BJ (cell line): Measurements from ENCODE around the gene BLOC1S6. TPM values are rescaled to one million over a fixed set of nuclear protein-coding genes. Genes with fewer than 3 reads are reported as not detected.

ENCODE experiments used
- CTCF ChIA-PET: fragments of 350-600 bp; formaldehyde crosslinking; extraction: SDS; loops from one replicate; lab custom pipeline; 2021; ENCODE audit warnings: antibody characterized with exemption, inconsistent platforms; lab: Yijun Ruan, JAX
- POLR2A ChIA-PET: fragments of 300-600 bp; sonication (Branson Sonifier 250); formaldehyde crosslinking; extraction: SDS; loops from one replicate; lab custom pipeline; 2021; ENCODE audit warnings: antibody characterized with exemption; lab: Charles Lee
- DNase-seq: peaks from one replicate; pipeline ENCODE4 v3.0.0-alpha.2; 2011; ENCODE audit warnings: low read depth
- H3K27me3 ChIP-seq: 2 replicates; pipeline ENCODE4 v1.6.0; 2011; ENCODE audit warnings: low read length; ENCODE audit not compliant: control insufficient read depth, insufficient read depth
- H3K36me3 ChIP-seq: 2 replicates; pipeline ENCODE4 v1.5.1; 2011; ENCODE audit warnings: low read length; ENCODE audit not compliant: control insufficient read depth, insufficient read depth
- H3K4me3 ChIP-seq: 2 replicates; pipeline ENCODE4 v1.5.1; 2011; ENCODE audit warnings: low read depth, mild to moderate bottlenecking, control low read depth, low read length
- polyA plus RNA-seq: library from polyadenylated mRNA; depleted of rRNA; stranded (reverse); fragments of >200 nt; gene quantifications from 2 replicates; pipeline ENCODE4 v1.2.3, GENCODE V29; 2011
- TF ChIP-seq, protein P1 (sequence below): IDR thresholded peaks from 2 replicates; pipeline ENCODE4 v1.5.1; 2011; ENCODE audit warnings: low read depth, mild to moderate bottlenecking, control low read depth, inconsistent platforms, low read length, moderate library complexity; ENCODE audit not compliant: insufficient read depth

The BLOC1S6 gene
- polyA plus RNA-seq, 1 experiment: 12.4 TPM

DNA sequence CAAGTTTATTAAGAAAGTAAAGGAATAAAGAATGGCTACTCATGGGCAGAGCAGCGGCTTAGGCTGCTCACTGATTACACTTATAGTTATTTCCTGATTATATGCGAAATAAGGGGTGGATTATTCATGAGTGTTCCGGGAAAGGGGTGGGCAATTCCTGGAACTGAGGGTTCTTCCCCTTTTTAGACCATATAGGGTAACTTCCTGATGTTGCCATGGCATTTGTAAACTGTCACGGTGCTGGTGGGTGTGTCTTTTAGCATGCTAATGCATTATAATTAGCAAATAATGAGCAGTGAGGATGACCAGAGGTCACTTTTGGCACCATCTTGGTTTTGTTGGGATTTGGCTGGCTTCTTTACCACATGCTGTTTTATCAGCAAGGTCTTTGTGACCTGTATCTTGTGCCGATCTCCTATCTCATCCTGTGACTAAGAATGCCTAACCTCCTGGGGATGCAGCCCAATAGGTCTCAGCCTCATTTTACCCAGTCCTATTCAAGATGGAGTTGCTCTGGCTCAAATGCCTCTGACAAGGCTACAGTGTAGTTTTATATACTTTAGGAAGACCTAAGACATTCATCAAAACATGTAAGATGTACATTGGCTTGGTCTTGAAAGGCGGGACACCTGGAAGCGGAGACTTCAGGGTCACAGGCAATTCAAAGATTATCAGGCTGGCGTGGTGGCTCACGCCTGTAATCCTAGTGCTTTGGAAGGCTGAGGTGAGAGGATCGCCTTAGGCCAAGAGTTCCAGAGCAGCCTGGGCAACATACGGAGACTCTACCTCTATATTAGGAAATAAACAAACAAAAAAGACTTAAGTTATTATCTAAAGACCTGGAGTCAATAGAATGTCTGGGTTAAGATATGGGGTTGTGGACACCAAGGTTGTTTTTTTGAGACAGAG is 3.2 kb upstream of the BLOC1S6 start:
- ChIA-PET POLR2A (no interaction called here), CTCF (no interaction called here)
- Histone ChIP-seq H3K36me3 (no peaks in the 10 kb centered on the region), H3K27me3 (no peaks in the 10 kb centered on the region), H3K4me3 (no peak overlapping the region)
- TF ChIP-seq, protein P1, sequence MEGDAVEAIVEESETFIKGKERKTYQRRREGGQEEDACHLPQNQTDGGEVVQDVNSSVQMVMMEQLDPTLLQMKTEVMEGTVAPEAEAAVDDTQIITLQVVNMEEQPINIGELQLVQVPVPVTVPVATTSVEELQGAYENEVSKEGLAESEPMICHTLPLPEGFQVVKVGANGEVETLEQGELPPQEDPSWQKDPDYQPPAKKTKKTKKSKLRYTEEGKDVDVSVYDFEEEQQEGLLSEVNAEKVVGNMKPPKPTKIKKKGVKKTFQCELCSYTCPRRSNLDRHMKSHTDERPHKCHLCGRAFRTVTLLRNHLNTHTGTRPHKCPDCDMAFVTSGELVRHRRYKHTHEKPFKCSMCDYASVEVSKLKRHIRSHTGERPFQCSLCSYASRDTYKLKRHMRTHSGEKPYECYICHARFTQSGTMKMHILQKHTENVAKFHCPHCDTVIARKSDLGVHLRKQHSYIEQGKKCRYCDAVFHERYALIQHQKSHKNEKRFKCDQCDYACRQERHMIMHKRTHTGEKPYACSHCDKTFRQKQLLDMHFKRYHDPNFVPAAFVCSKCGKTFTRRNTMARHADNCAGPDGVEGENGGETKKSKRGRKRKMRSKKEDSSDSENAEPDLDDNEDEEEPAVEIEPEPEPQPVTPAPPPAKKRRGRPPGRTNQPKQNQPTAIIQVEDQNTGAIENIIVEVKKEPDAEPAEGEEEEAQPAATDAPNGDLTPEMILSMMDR: no peak
- DNase-seq: no peak

DNA sequence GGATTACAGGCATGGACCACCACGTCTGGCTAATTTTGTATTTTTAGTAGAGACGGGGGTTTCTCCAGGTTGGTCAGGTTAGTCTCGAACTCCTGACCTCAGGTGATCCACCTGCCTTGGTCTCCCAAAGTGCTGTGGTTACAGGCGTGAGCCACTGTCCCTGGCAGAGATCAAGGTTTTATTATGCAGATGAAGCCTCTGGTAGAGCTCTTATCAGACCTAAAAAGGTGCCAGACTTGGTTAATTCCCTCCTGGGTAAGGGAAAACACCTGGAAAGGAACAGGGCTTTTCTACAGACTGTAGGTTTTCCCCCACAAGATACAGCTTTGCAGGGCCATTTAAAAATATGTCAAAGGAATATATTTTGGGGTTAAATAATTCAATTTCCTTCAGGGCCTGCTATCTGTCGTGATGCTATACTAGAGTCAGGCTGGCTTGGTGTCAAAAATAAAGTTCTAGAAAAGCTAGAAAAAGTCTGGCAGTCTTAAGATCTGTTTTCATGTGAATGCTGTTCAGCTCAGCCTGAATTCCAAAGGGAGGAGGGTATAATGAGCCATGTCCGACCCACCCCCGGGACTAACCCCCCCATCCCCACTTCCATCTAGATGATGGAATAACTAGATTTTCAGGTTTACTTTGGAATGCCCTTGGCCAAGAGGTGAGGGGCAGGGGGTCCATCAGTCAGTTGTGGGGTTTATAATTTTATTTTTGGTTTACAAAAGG is 1.9 kb upstream of the BLOC1S6 start:
- Histone ChIP-seq H3K36me3 (no peaks in the 10 kb centered on the region), H3K27me3 (no peaks in the 10 kb centered on the region), H3K4me3 (no peak overlapping the region)
- DNase-seq: no peak
- ChIA-PET POLR2A (no interaction called here), CTCF (interaction anchor here (1.8 to 3.5 kb wide), 3 partner anchors 11 to 127 kb away, joined by 4 to 20 read pairs (median 9); no protein-coding TSS in a partner anchor)
- TF ChIP-seq, protein P1: no peak

DNA sequence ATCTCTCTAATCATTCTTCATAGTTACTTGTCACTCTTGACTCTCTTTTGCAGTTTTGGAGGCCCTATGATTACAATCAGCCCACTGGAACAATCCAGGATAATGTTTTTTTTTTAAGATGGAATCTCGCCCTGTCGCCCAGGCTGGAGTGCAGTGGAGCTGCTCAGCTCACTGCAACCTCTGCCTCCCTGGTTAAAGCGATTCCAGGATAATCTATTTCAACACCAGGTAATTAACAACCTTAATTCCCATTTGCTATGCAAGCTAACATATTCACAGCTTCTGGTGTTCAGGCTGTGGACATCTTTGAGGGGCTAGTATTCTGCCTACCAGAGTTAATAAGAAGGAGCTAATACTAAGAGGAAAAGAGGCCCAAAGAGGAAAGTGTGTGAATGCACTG is 1.1 kb upstream of the BLOC1S6 start:
- no peak for DNase-seq
- Histone ChIP-seq H3K4me3 (peak overlapping the region; percentile 76), H3K27me3 (no peaks in the 10 kb centered on the region), H3K36me3 (no peaks in the 10 kb centered on the region)
- TF ChIP-seq, protein P1: no peak
- ChIA-PET CTCF (interaction anchor here (0.8 to 3.5 kb wide), 7 partner anchors 9 to 155 kb away, joined by 3 to 20 read pairs (median 4); no protein-coding TSS in a partner anchor), POLR2A (no interaction called here)

DNA sequence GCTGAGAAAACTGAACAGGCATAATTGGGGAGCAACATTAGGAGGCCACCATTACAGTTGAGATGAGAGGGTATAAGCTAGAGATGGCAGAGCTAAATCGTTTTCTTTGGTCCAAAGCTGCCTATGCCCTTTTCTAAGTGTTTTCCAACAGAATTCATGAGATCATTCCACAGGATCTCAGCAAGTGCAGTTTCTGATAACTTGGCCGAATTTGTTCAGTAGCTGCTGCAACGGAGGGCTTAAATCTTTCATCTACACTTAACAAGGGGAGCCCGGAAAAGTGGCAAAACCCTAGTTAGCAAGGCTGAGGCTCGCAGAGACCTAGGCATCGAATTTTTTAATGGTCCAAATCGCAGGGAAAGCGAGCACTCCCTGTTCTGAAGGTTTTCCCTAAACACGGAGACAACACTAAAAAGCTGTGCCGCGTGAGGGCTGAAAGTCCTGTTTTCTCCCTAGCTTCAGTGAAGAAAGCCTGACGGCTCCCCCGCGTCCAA is 531 bp upstream of the BLOC1S6 start:
- Histone ChIP-seq H3K27me3 (no peaks in the 10 kb centered on the region), H3K4me3 (peak overlapping the region; percentile 76), H3K36me3 (no peaks in the 10 kb centered on the region)
- DNase-seq: no peak
- CTCF ChIA-PET: interaction anchor here (0.8 to 3.5 kb wide), 9 partner anchors 9 to 156 kb away, joined by 3 to 20 read pairs (median 3); no protein-coding TSS in a partner anchor
- POLR2A ChIA-PET: interaction anchor here (0.6 kb wide), 1 partner anchor 850 kb away, joined by 3 read pairs; the partner anchor contains the start of gene TRIM69
- TF ChIP-seq, protein P1: no peak

- CTCF ChIA-PET: interaction anchor here (0.7 to 3.5 kb wide), 9 partner anchors 14 to 424 kb away, joined by 3 to 20 read pairs (median 4); no protein-coding TSS in a partner anchor
- TF ChIP-seq, protein P1: no peak
- no peaks in the 10 kb centered on the region for H3K27me3 ChIP-seq
- DNase-seq: no peak
- H3K4me3 ChIP-seq: peak overlapping the region; percentile 76
- H3K36me3 ChIP-seq: no peaks in the 10 kb centered on the region
- POLR2A ChIA-PET: no interaction called here
Observed at GRCh38 chr15:45587863-45588170, 638 bp downstream of the BLOC1S6 start.
